HepG2 (cell line): Measurements from ENCODE around the gene CRKL. TPM values are rescaled to one million over a fixed set of nuclear protein-coding genes. Genes with fewer than 3 reads are reported as not detected.
A peak's percentile ranks its signal among the peaks of the same experiment; 100 is the strongest.

Source experiments
- ATAC-seq: fragments of 200-7000 bp; cut with Tn5 transposase; 3 replicates; pipeline ENCODE4 v1.9.1; 2020; ENCODE audit warnings: mild to moderate bottlenecking, moderate library complexity
- BruUV-seq: library from RNA; stranded (reverse); fragments of 400-500 nt; replicated peaks from 2 replicates; lab custom pipeline; 2021; lab: Mats Ljungman, UMichigan
- CTCF ChIA-PET: fragments of 300-600 bp; formaldehyde crosslinking; extraction: SDS; loops from one replicate; lab custom pipeline; 2021; ENCODE audit warnings: low total read pairs, inconsistent platforms, low intra/inter-chr PET ratio; lab: Yijun Ruan, JAX
- POLR2A ChIA-PET: fragments of 350-600 bp; sonication (Branson Sonifier 250); formaldehyde crosslinking; loops from one replicate; lab custom pipeline; 2020; ENCODE audit warnings: antibody characterized with exemption, inconsistent platforms; lab: Yijun Ruan, JAX
- DNase-seq: peaks from one replicate; pipeline ENCODE4 v3.0.0-alpha.2; 2015; ENCODE audit warnings: low spot score
- FAIRE-seq: peaks from 3 replicates; lab custom pipeline; 2011; peaks lifted over from hg19 to GRCh38; lab: Jason Lieb, UNC
- H2AFZ ChIP-seq: one replicate; pipeline ENCODE4 v1.6.1; 2011; ENCODE audit warnings: low read length, inconsistent platforms
- H3K27ac ChIP-seq: fragments of 300-600 bp; 3 replicates; pipeline ENCODE4 v1.8.0; 2011; ENCODE audit warnings: mixed run types, mild to moderate bottlenecking, mixed read lengths, low read length, inconsistent platforms; ENCODE audit not compliant: insufficient read depth; ENCODE audit errors: extremely low read length
- H3K27me3 ChIP-seq, 2 experiments: fragments of 200-600 bp in 1 of 2; 2 replicates in 1 of 2; 3 replicates in 1 of 2; pipeline versions ENCODE4 v1.6.0 to v1.8.0; 2011; ENCODE audit warnings: low read length in 2 of 2, mild to moderate bottlenecking in 2 of 2, moderate library complexity in 2 of 2, inconsistent platforms in 1 of 2; ENCODE audit not compliant: insufficient read depth in 2 of 2, control insufficient read depth in 1 of 2
- H3K36me3 ChIP-seq, 2 experiments: fragments of 200-600 bp in 1 of 2; replicated peaks in 1 of 2; 2 replicates in 1 of 2; 3 replicates in 1 of 2; pipeline versions ENCODE4 v1.5.1 to v1.8.0; 2011; ENCODE audit warnings: low read length in 2 of 2, inconsistent platforms in 1 of 2; ENCODE audit not compliant: insufficient read depth in 2 of 2, control insufficient read depth in 1 of 2
- H3K4me1 ChIP-seq: 2 replicates; pipeline ENCODE4 v1.5.1; 2012; ENCODE audit warnings: low read length, inconsistent platforms; ENCODE audit not compliant: insufficient read depth
- H3K4me2 ChIP-seq: 2 replicates; pipeline ENCODE4 v1.6.0; 2011; ENCODE audit warnings: low read depth, low read length, inconsistent platforms
- H3K4me3 ChIP-seq, 3 experiments: fragments of 200-600 bp in 1 of 3; sonication (generic), shearing (Covaris generic) in 1 of 3; replicated peaks in 1 of 3; 2 replicates each; pipeline ENCODE4 v1.5.1; 2011 to 2016; ENCODE audit warnings: low read length in 3 of 3, inconsistent platforms in 2 of 3, low read depth in 2 of 3, mild to moderate bottlenecking in 2 of 3, control low read depth in 1 of 3, mixed read lengths in 1 of 3; ENCODE audit not compliant: insufficient read depth in 1 of 3
- H3K79me2 ChIP-seq: one replicate; pipeline ENCODE4 v1.6.1; 2011; ENCODE audit warnings: low read length, inconsistent platforms; ENCODE audit not compliant: insufficient read depth
- H3K9ac ChIP-seq: 2 replicates; pipeline ENCODE4 v1.6.0; 2011; ENCODE audit warnings: mild to moderate bottlenecking, low read depth, low read length, inconsistent platforms; ENCODE audit not compliant: insufficient read depth
- H3K9me3 ChIP-seq: 2 replicates; pipeline ENCODE4 v1.5.1; 2012; ENCODE audit warnings: mild to moderate bottlenecking, low read length
- H4K20me1 ChIP-seq: 2 replicates; pipeline ENCODE4 v1.6.0; 2011; ENCODE audit warnings: inconsistent platforms, mild to moderate bottlenecking, low read length, moderate library complexity; ENCODE audit not compliant: insufficient read depth
- AGO2 ChIP-seq: fragments of 200-400 bp; formaldehyde crosslinking; optimal IDR thresholded peaks from 2 replicates; pipeline ENCODE3; 2017; ENCODE audit warnings: mild to moderate bottlenecking, low read depth, low read length, moderate library complexity
- FOXA1 ChIP-seq, 2 experiments: fragments of 450-650 bp in 1 of 2; sonication (generic) in 1 of 2; formaldehyde crosslinking in 1 of 2; IDR thresholded peaks; 2 replicates each; pipeline versions ENCODE4 v1.4.0 to v1.6.1; 2016 to 2020; ENCODE audit warnings: missing genetic modification reagents in 1 of 2
- HOXA5 ChIP-seq: sonication (generic); formaldehyde crosslinking; IDR thresholded peaks from 2 replicates; pipeline ENCODE4 v1.4.0; 2020; ENCODE audit warnings: missing genetic modification reagents
- PHF5A ChIP-seq: IDR thresholded peaks from one replicate; pipeline ENCODE4 v1.6.1; 2018; ENCODE audit warnings: low read depth, missing genetic modification reagents; ENCODE audit not compliant: unreplicated experiment
- POLR2A ChIP-seq, 2 experiments: IDR thresholded peaks; 2 replicates each; pipeline ENCODE4 v1.6.1; 2011; ENCODE audit warnings: low read depth in 2 of 2, low read length in 2 of 2, mild to moderate bottlenecking in 1 of 2, moderate library complexity in 1 of 2; ENCODE audit not compliant: insufficient read depth in 1 of 2
- PRDM10 ChIP-seq: sonication (generic); formaldehyde crosslinking; IDR thresholded peaks from 2 replicates; pipeline ENCODE4 v1.4.0; 2020; ENCODE audit warnings: low read depth, missing genetic modification reagents
- ZGPAT ChIP-seq: IDR thresholded peaks from 2 replicates; pipeline ENCODE4 v1.6.1; 2016; ENCODE audit warnings: mild to moderate bottlenecking
- ZNF446 ChIP-seq: sonication (generic); formaldehyde crosslinking; IDR thresholded peaks from 2 replicates; pipeline ENCODE4 v1.5.0; 2020; ENCODE audit warnings: mild to moderate bottlenecking, missing genetic modification reagents
- ZSCAN21 ChIP-seq: sonication (generic); formaldehyde crosslinking; IDR thresholded peaks from 2 replicates; pipeline ENCODE4 v1.8.0; 2022; ENCODE audit warnings: mild to moderate bottlenecking, missing genetic modification reagents, moderate library complexity, borderline replicate concordance
- WGBS: methylation state at CpG from one replicate; pipeline ENCODE4 v1.1.6; 2017; ENCODE audit warnings: low lambda C conversion rate; 5-methylcytosine and 5-hydroxymethylcytosine counted together
- in situ Hi-C: cut with HindIII; loops from 2 replicates; pipeline ENCODE4 v1.10.0; 2017; ENCODE audit warnings: low pct_unique_long_range_greater_than_20kb; ENCODE audit not compliant: extremely low pct_ligation_motif_present
- intact Hi-C: fragments of 100-400 bp; cut with micrococcal nuclease; formaldehyde crosslinking; loops from one replicate; pipeline ENCODE4 v1.10.0; 2022; ENCODE audit not compliant: unreplicated experiment
- polyA plus RNA-seq, 8 experiments: library from polyadenylated mRNA; depleted of rRNA in 3 of 8; stranded (reverse) in 7 of 8; unstranded in 1 of 8; fragments of >200 nt; fragmentation: Illumina TruSeq in 4 of 8; extraction: Trizol in 4 of 8; gene quantifications; 2 replicates each; pipeline versions ENCODE4 v1.2.1 to v1.2.3, GENCODE V29; 2011 to 2016; ENCODE audit warnings: low read depth in 4 of 8, missing spikeins in 1 of 8, mixed read lengths in 1 of 8; ENCODE audit not compliant: insufficient read depth in 1 of 8
- total RNA-seq, 5 experiments: library from RNA; depleted of rRNA; stranded (reverse); fragments of >200 nt; fragmentation: Illumina TruSeq; extraction: Trizol; gene quantifications; 2 replicates each; pipeline ENCODE4 v1.2.3, GENCODE V29; 2016; ENCODE audit warnings: low read depth in 1 of 5

CRKL gene
- total and polyA plus RNA-seq, 2 of the 13 experiments (the other 11 are each of a cell fraction or from before 2014, with no cell fraction given), result 37.4 to 60.6 TPM

GRCh38 chr22:20996031-20996410 is 78.8 kb downstream of the CRKL start:
- Histone ChIP-seq H3K9me3 (no peaks in the 10 kb centered on the region), H3K27ac (no peak overlapping the region), H3K36me3 (peaks cover 9 to 45% of the 10 kb centered on the region in 2 experiments)
- in situ Hi-C loops, result no loop called here
- DNase-seq (no peak), ATAC-seq (no peak)
- 100% methylated on average over 8 of the region's 10 CpGs for WGBS
- CTCF ChIA-PET, result no interaction called here
- TF ChIP-seq ZNF446 (no peak), HOXA5 (CRISPR knock-in tag) (no peak), ZSCAN21 (CRISPR knock-in tag) (no peak), PHF5A (CRISPR knock-in tag) (no peak)
- TF ChIP-seq, all 625 proteins: peak for 0
- Histone ChIP-seq H3K4me1 (peaks cover 9% of the 10 kb centered on the region), H4K20me1 (no peaks in the 10 kb centered on the region), H3K79me2 (peaks cover 8% of the 10 kb centered on the region), H3K4me3 (no peak overlapping the region), H3K27me3 (no peaks in the 10 kb centered on the region), H3K9ac (no peak overlapping the region), H2AFZ (no peak overlapping the region), H3K4me2 (no peak overlapping the region)
- BruUV-seq, result no TSS peak
- no peak for FAIRE-seq
- POLR2A ChIA-PET, result interaction anchor here (0.6 kb wide), 1 partner anchor 14 kb away, joined by 5 read pairs; the partner anchor contains the start of gene LZTR1
- intact Hi-C loops, result no loop called here

DNA sequence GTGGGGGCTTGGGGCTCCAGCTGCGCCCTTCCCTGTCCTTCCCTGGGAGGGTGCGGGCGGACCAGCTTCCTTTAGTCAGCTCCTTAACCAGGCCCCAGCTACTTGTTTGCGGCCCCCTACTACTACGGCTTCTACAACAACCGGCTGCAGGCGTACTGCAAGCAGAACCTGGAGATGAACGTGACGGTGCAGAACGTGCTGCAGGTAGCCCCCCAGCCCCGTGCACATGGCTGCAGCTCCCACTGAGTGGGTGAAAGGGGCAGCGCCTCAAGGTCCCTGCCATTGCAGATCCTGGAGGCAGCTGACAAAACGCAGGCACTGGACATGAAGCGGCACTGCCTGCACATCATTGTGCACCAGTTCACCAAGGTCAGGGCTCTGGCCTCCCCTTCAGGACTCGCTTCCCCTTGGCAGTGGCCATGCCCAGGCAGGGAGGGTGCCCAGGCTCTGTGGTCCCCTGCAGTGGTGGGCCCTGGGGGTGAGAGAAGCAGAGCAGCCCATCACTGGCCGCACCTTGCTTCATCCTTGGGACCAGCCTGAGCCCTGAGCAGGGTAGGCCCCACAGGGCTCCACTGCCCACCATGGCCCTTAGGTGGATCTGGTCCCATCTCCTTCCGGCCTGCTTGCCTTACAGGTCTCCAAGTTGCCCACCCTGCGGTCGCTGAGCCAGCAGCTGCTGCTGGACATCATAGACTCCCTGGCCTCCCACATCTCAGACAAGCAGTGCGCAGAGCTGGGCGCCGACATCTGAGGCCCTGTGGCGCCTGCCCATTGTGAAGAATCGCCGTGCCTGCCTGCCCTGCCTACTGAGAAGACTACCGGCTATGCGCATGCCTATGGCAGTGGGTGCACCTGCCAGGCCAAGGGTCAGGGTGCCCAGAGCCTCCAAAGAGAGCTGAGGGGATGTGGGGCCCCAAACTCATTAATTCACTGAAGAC is 79.7 kb downstream of the CRKL start:
- BruUV-seq, result TSS peak; percentile 40
- ChIA-PET CTCF (no interaction called here), POLR2A (interaction anchor here (0.5 to 1.2 kb wide), 3 partner anchors 15 to 164 kb away, joined by 3 to 5 read pairs (median 3); partner anchors contain the start of gene LZTR1)
- no peak for ATAC-seq
- no peak for DNase-seq
- Histone ChIP-seq H3K36me3 (peaks cover 8 to 42% of the 10 kb centered on the region in 2 experiments), H2AFZ (no peak overlapping the region), H3K9ac (no peak overlapping the region)
- in situ Hi-C loops, result no loop called here
- WGBS, result 95% methylated on average over 13 of the region's 27 CpGs
- TF ChIP-seq FOXA1 (IDR thresholded peaks at IDR 0.05) (no peak), FOXA1 (CRISPR knock-in tag; IDR thresholded peaks at IDR 0.05) (no peak), AGO2 (peak; percentile 89), POLR2A (IDR thresholded peaks at IDR 0.05; ENCODE audit: insufficient read depth in 1 of 2, low read depth in 2 of 2, low read length in 2 of 2) (peak in 1 of 2 experiments; percentile 44; a peak in 3 of 4 replicates), ZGPAT (CRISPR knock-in tag) (no peak), PRDM10 (CRISPR knock-in tag) (no peak)
- TF ChIP-seq, all 625 proteins: peak for 2
- no peak overlapping the region for H3K4me3 ChIP-seq
- H3K9me3 ChIP-seq, result no peaks in the 10 kb centered on the region
- H3K79me2 ChIP-seq, result peaks cover 14% of the 10 kb centered on the region
- no peak overlapping the region for H3K27ac ChIP-seq
- peaks cover 15% of the 10 kb centered on the region for H3K4me1 ChIP-seq
- H3K4me2 ChIP-seq, result no peak overlapping the region
- H3K27me3 ChIP-seq, result no peaks in the 10 kb centered on the region
- intact Hi-C loops, result no loop called here
- no peak for FAIRE-seq
- no peaks in the 10 kb centered on the region for H4K20me1 ChIP-seq
